IMR-90 (cell line): ENCODE measurements around the gene CFAP43. TPM values are rescaled to one million over a fixed set of nuclear protein-coding genes. Genes with fewer than 3 reads are reported as not detected.

ENCODE experiments used
- ATAC-seq: fragments of 200-7000 bp; cut with Tn5 transposase; 2 replicates; pipeline ENCODE4 v1.9.1; 2020; ENCODE audit warnings: low read depth, mild to moderate bottlenecking, moderate library complexity
- BruUV-seq: library from RNA; stranded (reverse); fragments of 400-500 nt; replicated peaks from 2 replicates; lab custom pipeline; 2021; lab: Mats Ljungman, UMichigan
- CTCF ChIA-PET: fragments of 300-600 bp; formaldehyde crosslinking; extraction: SDS; loops from one replicate; lab custom pipeline; 2021; ENCODE audit warnings: antibody characterized with exemption; lab: Yijun Ruan, JAX
- POLR2A ChIA-PET: fragments of 300-600 bp; sonication (Branson Sonifier 250); formaldehyde crosslinking; loops from one replicate; lab custom pipeline; 2022; ENCODE audit warnings: antibody characterized with exemption; ENCODE audit not compliant: unreplicated experiment; lab: Charles Lee
- DNase-seq: peaks from one replicate; pipeline ENCODE4 v3.0.0; 2013
- H2AFZ ChIP-seq: replicated peaks from 2 replicates; pipeline ENCODE3; 2013; ENCODE audit warnings: low read length, mild to moderate bottlenecking; ENCODE audit not compliant: poor library complexity
- H2AK5ac ChIP-seq: 2 replicates; pipeline ENCODE4 v1.6.1; 2013; ENCODE audit warnings: low read depth, low read length, inconsistent platforms
- H2AK9ac ChIP-seq: replicated peaks from 2 replicates; pipeline ENCODE3; 2013; ENCODE audit warnings: mild to moderate bottlenecking, low read depth, low read length, moderate library complexity; ENCODE audit not compliant: poor library complexity
- H2BK120ac ChIP-seq: 2 replicates; pipeline ENCODE4 v1.6.1; 2013; ENCODE audit warnings: low read depth, low read length, inconsistent platforms
- H2BK15ac ChIP-seq: 3 replicates; pipeline ENCODE4 v1.6.1; 2013; ENCODE audit warnings: low read depth, low read length, inconsistent platforms
- H2BK20ac ChIP-seq: 2 replicates; pipeline ENCODE4 v1.6.1; 2013; ENCODE audit warnings: low read depth, mild to moderate bottlenecking, inconsistent platforms, low read length, moderate library complexity
- H2BK5ac ChIP-seq: 2 replicates; pipeline ENCODE4 v1.6.1; 2013; ENCODE audit warnings: mild to moderate bottlenecking, low read depth, low read length, inconsistent platforms; ENCODE audit not compliant: poor library complexity, severe bottlenecking
- H3K14ac ChIP-seq: replicated peaks from 2 replicates; pipeline ENCODE4 v1.6.1; 2013; ENCODE audit warnings: low read depth, low read length, inconsistent platforms
- H3K18ac ChIP-seq: 2 replicates; pipeline ENCODE4 v1.6.1; 2013; ENCODE audit warnings: low read depth, low read length, control low read depth
- H3K23ac ChIP-seq: 2 replicates; pipeline ENCODE4 v1.6.1; 2013; ENCODE audit warnings: low read depth, low read length, inconsistent platforms
- H3K27ac ChIP-seq: 2 replicates; pipeline ENCODE4 v1.5.1; 2013; ENCODE audit warnings: mild to moderate bottlenecking, control low read depth, low read length; ENCODE audit not compliant: insufficient read depth
- H3K27me3 ChIP-seq: 2 replicates; pipeline ENCODE4 v1.6.1; 2013; ENCODE audit warnings: low read length; ENCODE audit not compliant: control insufficient read depth, insufficient read depth
- H3K36me3 ChIP-seq: 2 replicates; pipeline ENCODE4 v1.6.1; 2013; ENCODE audit warnings: low read length, mixed read lengths; ENCODE audit not compliant: control insufficient read depth, insufficient read depth
- H3K4ac ChIP-seq: 2 replicates; pipeline ENCODE4 v1.6.1; 2013; ENCODE audit warnings: low read depth, low read length, inconsistent platforms
- H3K4me1 ChIP-seq: 2 replicates; pipeline ENCODE4 v1.6.1; 2013; ENCODE audit warnings: low read length, mixed read lengths; ENCODE audit not compliant: control insufficient read depth, insufficient read depth
- H3K4me2 ChIP-seq: 2 replicates; pipeline ENCODE4 v1.6.1; 2013; ENCODE audit warnings: low read depth, mild to moderate bottlenecking, control low read depth, low read length, moderate library complexity
- H3K4me3 ChIP-seq: 2 replicates; pipeline ENCODE4 v1.5.1; 2013; ENCODE audit warnings: low read depth, mild to moderate bottlenecking, control low read depth, low read length, moderate library complexity; ENCODE audit not compliant: insufficient read depth
- H3K56ac ChIP-seq: 2 replicates; pipeline ENCODE4 v1.6.1; 2013; ENCODE audit warnings: low read length, inconsistent platforms; ENCODE audit not compliant: insufficient read depth; ENCODE audit errors: extremely low read depth
- H3K79me1 ChIP-seq, 2 experiments: 2 replicates each; pipeline ENCODE4 v1.6.1; 2013; ENCODE audit warnings: low read length in 2 of 2, inconsistent platforms in 1 of 2, low read depth in 1 of 2
- H3K9ac ChIP-seq: 2 replicates; pipeline ENCODE4 v1.6.1; 2013; ENCODE audit warnings: low read depth, low read length, control low read depth
- H3K9me1 ChIP-seq: 2 replicates; pipeline ENCODE4 v1.6.1; 2013; ENCODE audit warnings: low read length, inconsistent platforms; ENCODE audit not compliant: insufficient read depth
- H3K9me3 ChIP-seq: 2 replicates; pipeline ENCODE4 v1.6.1; 2013; ENCODE audit warnings: low read length; ENCODE audit not compliant: control insufficient read depth, insufficient read depth
- H4K20me1 ChIP-seq: 2 replicates; pipeline ENCODE4 v1.6.1; 2013; ENCODE audit warnings: low read length, inconsistent platforms; ENCODE audit not compliant: insufficient read depth
- H4K5ac ChIP-seq: 2 replicates; pipeline ENCODE4 v1.6.1; 2013; ENCODE audit warnings: mild to moderate bottlenecking, low read depth, low read length, control low read depth
- H4K8ac ChIP-seq, 2 experiments: 2 replicates each; pipeline ENCODE4 v1.6.1; 2013; ENCODE audit warnings: low read depth in 2 of 2, low read length in 2 of 2, control low read depth in 1 of 2, inconsistent platforms in 1 of 2
- H4K91ac ChIP-seq: 2 replicates; pipeline ENCODE4 v1.6.1; 2013; ENCODE audit warnings: low read depth, low read length, inconsistent platforms; ENCODE audit not compliant: insufficient read depth
- MXI1 ChIP-seq: IDR thresholded peaks from 2 replicates; pipeline ENCODE4 v1.6.1; 2012; ENCODE audit warnings: low read depth, mild to moderate bottlenecking, low read length, moderate library complexity, borderline replicate concordance
- NFE2L2 ChIP-seq: fragments of 150-350 bp; IDR thresholded peaks from 2 replicates; pipeline ENCODE4 v1.6.1; 2016; ENCODE audit warnings: low read depth, mild to moderate bottlenecking, low read length
- RAD21 ChIP-seq: IDR thresholded peaks from 2 replicates; pipeline ENCODE4 v1.6.1; 2012; ENCODE audit warnings: low read length, improper control_type of control experiment
- RCOR1 ChIP-seq: IDR thresholded peaks from 2 replicates; pipeline ENCODE4 v1.6.1; 2012; ENCODE audit warnings: mild to moderate bottlenecking, low read length, improper control_type of control experiment; ENCODE audit not compliant: insufficient replicate concordance
- dilution Hi-C: fragments of 300-500 bp; cut with HindIII; formaldehyde crosslinking; loops from one replicate; pipeline ENCODE4 v1.14.3; 2018; ENCODE audit warnings: low sequenced_read_pairs; ENCODE audit not compliant: unreplicated experiment
- in situ Hi-C: fragments of 300-500 bp; cut with MboI; formaldehyde crosslinking; loops from 3 replicates; pipeline ENCODE4 v1.14.3; 2019; ENCODE audit warnings: low sequenced_read_pairs, inconsistent platforms, mixed read lengths
- intact Hi-C: fragments of 100-400 bp; cut with micrococcal nuclease; formaldehyde crosslinking; loops from 2 replicates; pipeline ENCODE4 v1.10.0; 2022
- polyA plus RNA-seq, 3 experiments: library from polyadenylated mRNA; depleted of rRNA; stranded (reverse); fragments of >200 nt; gene quantifications; 2 replicates each; pipeline ENCODE4 v1.2.3, GENCODE V29; 2012; ENCODE audit warnings: low replicate concordance in 1 of 3
- total RNA-seq: library from RNA; depleted of rRNA; stranded (reverse); fragments of >200 nt; gene quantifications from 2 replicates; pipeline ENCODE4 v1.2.3, GENCODE V29; 2012

CFAP43 gene
- total and polyA plus RNA-seq, 2 of the 4 experiments (the other 2 are of a cell fraction): under 0.01 to 0.05 TPM

DNA sequence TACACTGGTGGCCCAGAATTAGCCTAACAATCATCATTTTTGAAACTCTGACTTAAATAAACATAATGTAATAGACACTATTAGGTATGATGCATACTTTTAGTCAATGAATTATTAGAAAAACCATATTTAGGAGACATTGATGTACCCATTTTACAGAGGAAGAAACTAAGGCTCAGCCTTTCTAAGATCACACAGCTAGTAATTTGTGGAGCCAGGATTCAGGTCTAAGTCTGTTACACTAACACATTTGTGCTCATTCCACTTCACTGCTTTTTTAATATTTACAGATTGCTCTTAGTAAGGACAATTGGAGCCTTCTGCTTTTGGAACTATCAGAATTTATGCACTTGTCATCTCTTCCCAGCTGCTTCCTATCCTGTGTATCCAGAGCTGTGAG lies 8.9 kb downstream of the CFAP43 start:
- Histone ChIP-seq H3K4me3 (no peak overlapping the region), H4K91ac (no peak overlapping the region)

More for the DNA sequence above, 8.9 kb downstream of the CFAP43 start:
- H2AFZ ChIP-seq: no peak overlapping the region
- intact Hi-C loops: loop anchor here (5.0 kb wide), 1 partner anchor 56 kb away; no protein-coding TSS in a partner anchor
- H3K14ac ChIP-seq: no peak overlapping the region
- H2BK20ac ChIP-seq: no peak overlapping the region
- no peaks in the 10 kb centered on the region for H4K20me1 ChIP-seq
- H4K5ac ChIP-seq: no peak overlapping the region
- DNase-seq (no peak), ATAC-seq (no peak)
- H3K56ac ChIP-seq: no peak overlapping the region
- H3K23ac ChIP-seq: no peak overlapping the region
- in situ Hi-C loops: loop anchor here (25.0 kb wide), 1 partner anchor 511 kb away; no protein-coding TSS in a partner anchor
- H3K4me2 ChIP-seq: no peak overlapping the region
- no peak overlapping the region for H2AK9ac ChIP-seq
- no TSS peak for BruUV-seq
- dilution Hi-C loops: no loop called here
- H4K8ac ChIP-seq: no peak overlapping the region
- no peak overlapping the region for H2BK120ac ChIP-seq
- H2BK5ac ChIP-seq: no peak overlapping the region
- H3K9me3 ChIP-seq: no peaks in the 10 kb centered on the region
- no peak overlapping the region for H2BK15ac ChIP-seq
- H3K4ac ChIP-seq: no peak overlapping the region
- H3K27me3 ChIP-seq: peaks cover 26% of the 10 kb centered on the region
- ChIA-PET POLR2A (no interaction called here), CTCF (no interaction called here)
- H3K79me1 ChIP-seq: no peaks in the 10 kb centered on the region
- H3K27ac ChIP-seq: no peak overlapping the region
- H3K9me1 ChIP-seq: no peaks in the 10 kb centered on the region
- H3K36me3 ChIP-seq: no peaks in the 10 kb centered on the region
- no peak for TF ChIP-seq RCOR1
- TF ChIP-seq NFE2L2: no peak
- no peak for TF ChIP-seq RAD21
- TF ChIP-seq MXI1: no peak
- no peak overlapping the region for H3K18ac ChIP-seq
- no peak overlapping the region for H2AK5ac ChIP-seq
- no peak overlapping the region for H3K9ac ChIP-seq
- no peaks in the 10 kb centered on the region for H3K4me1 ChIP-seq
